Measurements from ENCODE around the gene ATXN7L1.
"Not testable (repeated sequence)": the region's sequence is repeated elsewhere in the genome, so short reads cannot be mapped to it uniquely, and the experiment has no call there.

The ATXN7L1 gene

GRCh38 chr7:105697169-105697568 lies 179.2 kb downstream of the ATXN7L1 start:
- DNase-seq = not testable (repeated sequence)

- DNase-seq = no peak
Observed at GRCh38 chr7:105693576-105693975, 182.8 kb downstream of the ATXN7L1 start.

GRCh38 chr7:105691680-105692564 lies 184.5 kb downstream of the ATXN7L1 start:
- peak; percentile 72 to 75 for DNase-seq

GRCh38 chr7:105691082-105691679 lies 185.2 kb downstream of the ATXN7L1 start:
- DNase-seq = peak in 1 of 2 experiments; percentile 24

GRCh38 chr7:105690325-105690945 lies 186.0 kb downstream of the ATXN7L1 start:
- DNase-seq = no peak

- DNase-seq = no peak
Observed at GRCh38 chr7:105689067-105689819, 187.2 kb downstream of the ATXN7L1 start.

GRCh38 chr7:105688617-105689016 lies 187.8 kb downstream of the ATXN7L1 start:
- no peak for DNase-seq

GRCh38 chr7:105685161-105685560 lies 191.2 kb downstream of the ATXN7L1 start:
- no peak for DNase-seq

GRCh38 chr7:105682341-105683060 lies 193.9 kb downstream of the ATXN7L1 start:
- peak; percentile 32 to 42 for DNase-seq

- no peak for DNase-seq
Observed at GRCh38 chr7:105680505-105681187, 195.8 kb downstream of the ATXN7L1 start.

GRCh38 chr7:105678811-105679495 lies 197.4 kb downstream of the ATXN7L1 start:
- DNase-seq = peak; percentile 68 to 89

GRCh38 chr7:105677817-105678573 lies 198.4 kb downstream of the ATXN7L1 start:
- DNase-seq = peak; percentile 79 to 80

- DNase-seq = no peak
Observed at GRCh38 chr7:105677410-105677730, 199.0 kb downstream of the ATXN7L1 start.

- DNase-seq = peak; percentile 12 to 38
Observed at GRCh38 chr7:105675934-105676371, 200.4 kb downstream of the ATXN7L1 start.

- peak; percentile 16 to 22 for DNase-seq
Observed at GRCh38 chr7:105674200-105674920, 202.0 kb downstream of the ATXN7L1 start.

- no peak for DNase-seq
Observed at GRCh38 chr7:105673367-105674084, 202.9 kb downstream of the ATXN7L1 start.

- DNase-seq = no peak
Observed at GRCh38 chr7:105672801-105673200, 203.6 kb downstream of the ATXN7L1 start.

- no peak for DNase-seq
Observed at GRCh38 chr7:105666324-105666723, 210.1 kb downstream of the ATXN7L1 start.

GRCh38 chr7:105665684-105666083 lies 210.7 kb downstream of the ATXN7L1 start:
- DNase-seq = no peak
